Epidermal melanocyte (primary cell): ENCODE measurements around the gene MPP1.
"Not testable (repeated sequence)": the region's sequence is repeated elsewhere in the genome, so short reads cannot be mapped to it uniquely, and the experiment has no call there.

Experiments used
- DNase-seq: peaks from one replicate; pipeline ENCODE4 v3.0.0; 2011; ENCODE audit warnings: low spot score; ENCODE audit not compliant: insufficient read length

Gene MPP1

DNA sequence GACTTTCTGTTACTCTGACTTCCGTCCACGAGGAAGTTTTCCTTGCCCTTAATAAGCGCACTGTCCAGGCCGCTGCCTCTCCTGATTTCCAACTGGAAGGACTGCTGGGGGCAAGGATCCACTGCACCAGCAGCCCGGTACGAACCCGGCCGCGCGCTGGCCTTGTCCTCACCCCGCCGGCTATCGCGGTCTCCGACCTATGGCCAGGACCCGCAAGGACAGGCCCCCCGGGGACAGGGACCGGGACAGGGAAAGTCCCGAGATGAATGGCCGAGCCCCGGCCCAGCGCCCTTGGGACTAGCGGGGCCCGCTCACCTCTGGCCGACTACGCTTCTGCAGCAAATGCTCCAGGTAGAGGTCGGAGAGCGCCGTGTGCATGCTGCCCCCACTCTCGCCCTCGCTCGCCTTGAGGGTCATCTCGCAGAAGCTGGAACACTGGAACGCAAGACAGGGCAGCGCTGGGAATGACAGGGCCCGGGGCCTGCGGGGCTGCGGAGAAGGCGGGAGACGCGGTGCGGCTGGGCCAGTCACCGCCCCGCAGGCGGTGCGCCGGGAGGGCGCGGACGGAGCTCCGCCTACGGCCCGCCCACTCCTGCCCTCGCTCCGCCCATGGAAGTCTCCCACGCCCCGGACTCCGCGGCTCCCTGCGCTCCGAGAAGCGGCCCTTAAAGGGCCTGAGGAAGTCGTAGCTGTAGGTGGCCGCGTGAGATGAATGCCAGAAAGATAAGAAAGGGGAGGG lies at the start of gene MPP1:
Gene MPP1, minus strand, starts transcription at position 529 of the 739 bp plus-strand sequence. Its CDS starts 112 bp downstream, at position 417.
- peak; percentile 31 for DNase-seq

DNA sequence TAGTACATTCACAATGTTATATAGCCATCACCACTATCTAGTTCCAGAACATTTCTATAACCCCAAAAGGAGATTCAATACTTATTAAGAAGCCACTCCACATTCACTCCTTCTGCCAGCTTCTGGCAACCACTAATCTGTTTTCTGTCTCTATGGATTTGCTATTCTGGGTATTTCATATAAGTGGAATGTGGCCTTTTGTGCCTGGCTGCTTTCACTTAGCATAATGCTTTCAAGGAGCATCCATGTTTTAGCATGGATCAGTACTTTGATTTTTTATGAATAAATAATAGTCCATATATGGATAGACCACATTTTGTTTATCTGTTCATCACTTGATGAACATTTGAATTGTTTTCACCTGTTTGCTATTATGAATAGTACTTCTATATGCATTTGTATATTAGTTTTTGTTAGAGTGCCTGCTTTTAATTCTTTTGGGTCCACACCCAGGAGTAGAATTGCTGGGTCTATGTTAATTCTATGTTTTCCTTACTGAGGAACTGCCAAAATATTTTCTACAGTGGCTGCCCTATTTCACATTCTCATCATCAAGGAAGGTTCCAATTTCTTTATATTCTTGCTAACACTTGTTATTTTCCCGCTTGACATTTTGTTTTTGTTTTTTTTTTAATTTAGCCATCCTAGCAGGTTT lies 45.8 kb upstream of the MPP1 start:
- DNase-seq = no peak

DNA sequence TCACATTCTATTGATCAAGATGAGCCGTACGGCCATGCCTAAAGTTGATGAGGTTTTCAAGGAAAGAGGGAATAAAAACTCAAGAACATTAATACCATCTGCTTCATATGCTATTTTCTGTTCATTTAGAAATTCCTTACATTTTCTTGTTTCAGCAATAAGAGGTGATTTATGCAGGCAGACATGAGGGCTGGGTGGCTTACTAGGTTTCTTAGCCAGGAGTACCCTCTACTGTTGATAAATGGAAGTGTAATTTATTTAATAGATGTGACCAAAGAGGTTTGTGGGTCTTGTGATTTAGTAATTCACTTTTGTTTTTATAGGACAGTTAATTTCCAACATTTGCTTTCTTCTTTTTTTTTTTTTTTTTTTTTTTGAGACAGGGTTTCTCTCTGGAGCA lies 35.6 kb upstream of the MPP1 start:
- peak; percentile 38 for DNase-seq

DNA sequence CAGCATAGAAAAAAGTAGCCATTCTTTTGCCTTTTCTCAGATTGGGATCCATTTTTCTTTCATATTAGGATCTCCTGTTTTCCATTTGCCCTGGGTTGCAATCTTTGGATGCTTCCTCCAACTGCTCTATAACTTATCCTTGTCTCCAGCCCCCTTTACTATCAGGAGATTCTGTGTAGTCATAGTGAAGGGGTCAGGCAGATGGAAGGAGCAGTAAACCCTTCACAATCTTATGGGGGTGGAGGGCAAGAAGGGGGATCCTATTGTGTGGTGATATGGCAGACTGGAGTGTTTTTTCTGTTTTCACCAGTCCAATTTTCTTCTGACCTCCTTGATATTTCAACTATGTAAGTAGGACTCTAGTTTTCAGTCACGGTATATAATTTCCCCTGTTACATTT lies 30.9 kb upstream of the MPP1 start:
- no peak for DNase-seq

DNA sequence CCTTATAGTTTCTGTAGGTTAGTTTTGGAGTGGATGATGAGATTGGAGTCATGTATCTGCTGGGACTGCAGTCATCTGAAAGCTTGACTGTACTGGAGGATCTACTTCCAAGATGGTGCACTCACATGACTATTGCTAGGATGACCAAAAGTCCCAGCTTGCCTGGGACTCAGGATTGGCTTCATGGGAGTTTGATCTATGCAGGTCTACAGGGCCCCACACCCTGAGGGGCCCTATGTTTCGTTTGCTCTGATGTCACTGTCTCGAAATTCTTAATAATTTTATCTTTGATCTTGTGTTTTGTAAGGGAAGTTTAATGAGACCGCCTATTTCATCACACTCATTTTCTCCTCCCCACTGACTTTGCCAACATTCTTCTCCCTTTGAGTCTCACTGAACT lies 29.3 kb upstream of the MPP1 start, which contains the start of gene SMIM9:
Gene SMIM9, minus strand, starts transcription at position 101 of the 400 bp plus-strand sequence. CDS start 3,806 bp downstream, outside the sequence.
- no peak for DNase-seq

DNA sequence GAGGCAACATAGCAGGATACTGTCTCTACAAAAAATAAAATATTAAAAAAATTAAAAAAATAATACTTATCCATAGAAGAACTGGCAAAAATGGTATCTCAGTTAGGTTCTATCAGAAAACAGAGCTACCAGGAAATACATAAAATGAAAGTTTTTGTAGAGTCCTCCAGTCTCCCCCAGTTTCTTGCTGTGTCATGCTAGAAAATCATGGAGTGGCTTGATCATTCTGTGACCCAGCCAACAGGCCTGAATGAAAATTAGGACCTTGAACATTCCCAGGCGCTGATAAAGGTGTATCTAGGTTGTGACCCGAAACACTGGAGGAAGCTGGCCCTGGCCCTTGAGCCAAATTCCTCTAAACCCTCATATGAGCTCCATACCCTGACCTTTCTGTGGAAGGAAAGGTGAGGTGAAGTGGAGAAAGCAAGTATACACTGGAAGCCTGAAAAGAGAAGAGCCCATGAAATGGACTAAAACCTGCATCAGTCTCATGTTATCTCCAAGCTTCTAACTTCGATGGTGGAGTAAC lies 28.5 kb upstream of the MPP1 start:
- no peak for DNase-seq

DNA sequence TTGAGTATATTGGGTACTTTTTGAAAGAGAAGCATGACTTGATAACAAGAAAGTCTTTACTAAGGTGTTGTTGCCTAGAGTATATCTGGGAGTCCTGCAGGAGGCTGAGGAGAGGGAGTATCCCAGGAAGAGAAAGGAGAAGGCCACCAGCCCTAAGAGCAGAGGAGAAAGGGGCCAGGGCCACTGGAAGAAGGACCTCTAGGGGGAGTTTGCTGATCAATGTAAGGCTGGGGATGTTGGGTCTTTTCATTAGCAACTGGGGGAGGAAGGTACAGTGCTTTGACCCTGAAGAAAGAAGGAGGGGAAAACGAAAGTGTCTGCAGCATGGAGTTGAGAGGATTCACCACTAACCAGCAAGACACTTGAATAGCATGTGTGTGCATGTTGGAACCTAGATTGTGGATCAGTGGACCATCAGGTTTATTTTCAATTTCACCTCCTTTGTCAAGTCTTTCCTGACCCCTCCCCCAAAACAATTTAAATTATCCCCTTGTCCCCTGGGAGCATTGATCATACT lies 24.7 kb upstream of the MPP1 start:
- no peak for DNase-seq

DNA sequence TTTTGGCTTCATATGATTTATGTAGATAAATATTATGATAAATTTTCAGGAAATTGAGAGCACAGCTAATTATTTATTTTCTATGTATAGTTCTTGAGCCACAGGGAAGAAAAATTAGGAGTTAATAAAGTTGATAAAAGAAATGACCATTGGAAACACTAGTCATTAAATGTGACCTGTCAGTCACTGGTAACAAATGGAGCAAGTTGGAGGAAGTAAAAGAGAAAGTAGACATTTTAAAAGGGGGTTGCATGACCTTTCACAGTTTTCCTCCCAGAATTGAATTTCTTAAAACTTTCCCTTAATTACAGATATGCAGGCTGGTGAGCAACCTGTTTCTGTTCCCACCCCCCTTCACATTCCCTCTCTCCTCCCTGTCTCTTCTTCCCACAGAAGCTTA lies 23.8 kb upstream of the MPP1 start:
- no peak for DNase-seq

DNA sequence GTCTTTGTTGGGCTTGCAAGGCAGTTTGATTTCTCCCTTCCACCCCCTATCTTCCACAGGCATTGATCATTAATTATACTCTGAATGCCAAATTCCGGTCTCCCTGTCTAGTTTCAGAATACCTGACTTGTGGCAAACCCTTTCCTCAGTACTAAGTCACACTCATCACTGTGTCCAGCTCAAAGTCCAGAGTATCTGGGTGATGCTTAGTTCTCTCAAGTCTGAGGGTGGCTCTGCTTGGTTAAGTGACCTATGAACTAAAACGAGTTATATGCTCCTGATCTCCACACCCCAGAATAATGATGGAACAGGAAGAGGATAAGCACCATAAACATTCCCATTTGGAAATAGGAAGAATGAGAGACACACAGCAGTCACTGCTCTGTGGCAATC lies 22.7 kb upstream of the MPP1 start:
- DNase-seq = no peak

DNA sequence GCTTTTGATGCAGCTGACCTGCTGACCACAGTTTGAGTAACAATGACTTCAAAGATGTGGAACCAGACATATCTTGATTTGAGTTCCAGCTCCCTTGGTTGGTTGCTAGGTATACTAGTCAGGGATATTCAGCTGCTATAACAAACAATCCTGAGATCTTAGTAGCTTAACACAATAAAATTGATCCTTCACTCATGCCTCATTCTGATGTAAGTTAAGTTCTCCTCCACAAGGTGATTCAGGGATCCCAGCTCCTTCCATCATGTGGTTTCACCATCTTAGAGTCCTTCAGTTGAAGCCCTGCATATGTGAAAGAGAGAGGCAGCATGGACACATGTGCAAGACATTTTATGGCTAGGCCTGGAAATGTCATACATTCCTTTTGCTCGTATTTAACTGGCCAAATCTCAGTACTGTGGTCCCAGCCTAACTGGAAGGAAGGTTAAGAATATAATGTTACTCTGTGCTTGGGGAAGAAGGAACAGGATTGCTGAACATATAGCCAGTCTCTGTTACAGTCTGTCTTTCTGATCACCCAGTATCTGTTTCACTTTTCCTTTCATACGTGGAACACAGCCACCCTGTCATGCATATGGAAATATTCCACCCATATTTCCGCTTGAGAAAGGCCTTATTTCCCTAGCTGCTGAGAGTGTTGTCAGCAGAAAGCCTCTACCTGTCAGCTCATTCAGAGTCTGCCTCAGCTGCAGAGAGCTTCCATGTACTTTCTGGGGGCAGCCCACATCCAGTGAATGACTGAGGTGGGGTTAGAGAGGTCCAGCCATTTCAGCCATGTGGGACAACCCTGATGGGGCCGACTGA lies 22.1 kb upstream of the MPP1 start:
- DNase-seq = no peak

DNA sequence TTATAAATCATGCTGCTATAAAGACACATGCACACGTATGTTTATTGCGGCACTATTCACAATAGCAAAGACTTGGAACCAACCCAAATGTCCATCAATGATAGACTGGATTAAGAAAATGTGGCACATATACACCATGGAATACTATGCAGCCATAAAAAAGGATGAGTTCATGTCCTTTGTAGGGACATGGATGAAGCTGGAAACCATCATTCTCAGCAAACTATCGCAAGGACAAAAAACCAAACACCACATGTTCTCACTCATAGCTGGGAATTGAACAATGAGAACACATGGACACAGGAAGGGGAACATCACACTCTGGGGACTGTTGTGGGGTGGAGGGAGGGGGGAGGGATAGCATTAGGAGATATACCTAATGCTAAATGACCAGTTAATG lies 20.3 kb upstream of the MPP1 start:
- DNase-seq = not testable (repeated sequence)

DNA sequence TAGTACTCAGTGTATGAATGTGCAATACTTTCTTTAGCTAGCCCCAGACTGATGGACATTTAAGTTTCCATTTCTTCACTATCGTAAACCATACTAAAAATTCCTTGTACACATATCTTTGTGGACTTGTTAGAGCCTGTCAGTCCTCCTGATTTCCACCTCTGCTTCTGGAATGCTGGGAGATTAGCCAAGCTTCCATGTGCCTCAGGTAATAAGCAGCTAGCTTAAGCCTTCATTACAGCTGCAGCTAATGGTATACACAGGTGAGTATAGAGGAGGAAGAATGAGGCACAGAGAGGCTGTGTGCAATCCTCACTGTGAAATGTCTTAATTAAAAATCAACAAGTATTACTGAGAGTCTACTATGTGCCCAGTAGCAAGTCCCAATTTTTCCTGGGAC lies 19.4 kb upstream of the MPP1 start:
- DNase-seq = no peak

DNA sequence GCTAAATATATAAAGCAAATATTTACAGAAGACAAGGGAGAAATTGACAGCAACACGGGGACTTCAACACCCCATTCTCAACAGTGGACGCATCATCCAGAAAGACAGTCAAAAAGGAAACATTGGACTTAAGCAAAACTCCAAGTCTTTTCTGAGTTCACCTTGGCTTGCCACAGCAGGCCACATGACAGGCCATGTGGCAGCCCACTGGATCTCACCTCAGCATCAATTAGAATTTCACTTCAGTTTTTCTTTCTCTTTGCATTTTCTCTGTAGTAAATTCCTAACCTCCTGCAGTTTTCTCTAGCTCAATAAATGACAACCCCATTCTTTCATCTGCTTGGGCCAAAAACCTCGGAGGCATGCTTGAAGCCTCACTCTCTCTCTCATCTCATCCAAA lies 16.7 kb upstream of the MPP1 start:
- DNase-seq = no peak

DNA sequence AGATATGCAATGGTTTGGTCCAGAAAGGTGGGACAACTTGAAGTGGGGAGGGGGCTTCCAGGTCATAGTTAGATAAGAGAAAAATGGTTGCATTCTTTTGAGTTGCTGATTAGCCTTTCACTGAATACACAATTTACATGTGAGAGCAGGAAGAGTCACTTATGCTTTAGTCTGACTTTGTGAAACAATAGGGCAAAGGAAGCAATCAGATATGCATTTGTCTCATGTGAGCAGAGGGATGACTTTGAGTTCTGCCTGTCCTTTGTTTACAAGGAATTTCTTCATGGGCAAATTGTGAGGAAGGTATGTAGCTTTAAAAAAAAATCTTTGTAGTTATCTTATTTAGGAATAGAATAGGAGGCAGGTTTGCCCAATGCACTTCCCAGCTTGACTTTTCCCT lies 16.2 kb upstream of the MPP1 start:
- no peak for DNase-seq

DNA sequence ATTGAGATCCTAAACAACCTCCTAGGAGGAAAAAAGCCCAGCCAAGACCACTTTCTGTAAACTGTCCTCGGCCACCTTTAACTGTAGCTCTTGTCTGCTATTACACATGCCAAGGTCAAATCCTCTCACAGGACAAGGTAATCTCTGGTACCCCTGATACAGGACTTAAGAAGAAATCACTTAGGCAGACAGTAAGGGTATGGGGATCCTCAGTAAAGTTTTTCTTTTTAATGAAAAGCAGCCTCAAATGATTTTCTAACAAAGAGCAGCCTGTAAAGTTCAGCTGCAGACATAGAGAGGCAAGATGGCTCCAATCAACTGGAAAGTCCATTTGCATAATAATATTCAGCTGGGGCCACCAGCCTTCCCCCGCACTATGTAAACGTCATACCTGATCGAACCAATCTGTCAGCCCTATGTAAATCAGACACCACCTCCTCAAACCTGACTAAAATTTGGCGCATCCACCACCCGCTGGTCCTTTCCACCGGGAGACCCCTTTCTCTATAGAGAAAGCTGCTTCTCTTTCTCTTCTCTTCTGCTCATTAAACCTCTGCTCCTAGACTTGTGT lies 14.6 kb upstream of the MPP1 start:
- no peak for DNase-seq

DNA sequence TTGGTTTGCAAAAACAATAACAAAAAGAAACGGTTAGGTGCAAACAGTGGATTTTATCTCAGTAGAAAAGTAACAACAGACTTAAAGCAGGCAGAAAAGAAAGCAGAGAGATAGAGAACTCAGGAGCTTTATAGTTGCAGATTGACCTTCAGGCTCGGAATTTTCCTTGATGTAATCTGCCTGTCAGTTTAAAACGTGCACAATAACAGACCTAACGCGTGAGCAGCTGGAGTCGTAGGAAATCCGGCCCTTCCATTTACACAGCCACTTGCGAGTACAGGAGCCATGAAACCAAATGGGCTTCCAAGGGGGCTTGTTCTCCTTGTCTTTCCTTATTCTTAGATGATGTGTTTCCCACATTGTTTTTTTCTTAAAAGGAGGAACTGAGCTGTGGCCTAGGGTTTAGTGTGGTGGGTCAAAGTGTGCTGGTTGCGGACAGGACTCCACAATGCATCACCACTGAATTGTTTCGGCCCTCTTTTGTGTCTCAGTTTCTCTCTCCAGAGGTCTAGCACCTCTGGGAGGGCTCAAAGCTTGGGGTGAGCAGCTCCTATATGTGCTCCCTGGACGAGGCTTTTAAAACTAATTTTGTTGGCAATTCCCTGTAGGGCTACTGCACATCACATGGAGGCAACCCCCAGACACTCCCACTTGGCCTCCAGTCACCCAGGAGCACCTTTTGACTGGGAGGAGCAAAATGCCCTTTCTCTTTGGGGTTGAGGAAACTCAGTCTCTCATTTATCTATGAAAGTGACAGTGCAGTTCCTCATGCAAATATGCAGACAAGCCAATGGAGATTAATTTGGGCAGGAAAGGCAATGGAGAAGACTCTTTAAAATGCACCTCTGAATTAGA lies 13.9 kb upstream of the MPP1 start:
- no peak for DNase-seq

DNA sequence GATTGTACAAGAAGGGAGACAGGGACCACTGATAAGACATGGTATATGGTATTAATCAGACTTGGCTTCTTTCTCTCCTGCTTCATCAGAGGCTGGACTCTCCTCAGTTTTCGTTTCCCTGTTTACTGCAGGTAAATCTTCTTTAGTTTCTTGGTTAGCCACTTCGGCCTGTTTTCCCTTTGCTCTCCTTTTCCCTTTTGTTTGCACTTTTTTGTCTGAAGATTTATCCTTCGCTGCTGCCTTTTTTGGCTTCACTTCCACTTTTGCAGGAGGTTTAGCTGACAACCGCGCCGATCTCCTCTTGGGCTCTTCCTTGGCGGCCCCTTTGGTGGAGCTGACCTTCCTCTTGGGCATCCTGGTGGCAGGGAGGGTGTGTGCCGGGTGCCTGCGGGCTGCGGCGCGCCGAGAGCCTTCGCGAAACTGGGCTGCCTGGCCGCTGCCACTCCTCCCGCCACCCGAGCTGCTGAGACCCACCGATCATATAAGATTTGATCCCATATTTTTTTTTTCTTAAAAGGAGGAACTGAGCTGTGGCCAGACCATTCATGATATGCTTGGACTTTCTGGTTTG lies 11.8 kb upstream of the MPP1 start:
- not testable (repeated sequence) for DNase-seq

DNA sequence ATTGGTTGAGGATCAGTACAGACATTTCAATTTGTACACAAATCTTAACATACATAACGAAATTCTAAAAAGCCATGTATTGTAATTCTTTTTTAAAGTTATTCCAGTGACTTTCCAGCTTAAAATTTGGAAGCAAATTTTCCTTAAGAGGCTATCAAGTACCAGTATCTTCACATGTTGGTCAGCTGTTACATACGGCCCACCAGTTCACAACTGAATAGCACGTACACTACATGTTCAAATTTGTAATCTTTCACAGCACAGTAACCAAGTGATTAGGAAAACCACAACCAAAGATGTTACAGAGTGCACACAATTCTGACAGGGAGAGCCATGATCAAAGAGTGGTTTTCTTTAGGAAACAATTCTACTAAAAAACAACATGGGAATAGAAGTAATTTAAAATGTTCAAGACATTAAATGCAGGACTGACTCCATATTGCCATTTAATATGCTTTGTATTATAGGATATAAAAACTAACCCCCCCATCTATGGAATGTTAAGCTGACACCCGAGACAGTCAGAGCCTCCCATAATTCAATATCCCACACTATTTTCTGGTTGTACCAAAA lies 11.1 kb upstream of the MPP1 start:
- not testable (repeated sequence) for DNase-seq

DNA sequence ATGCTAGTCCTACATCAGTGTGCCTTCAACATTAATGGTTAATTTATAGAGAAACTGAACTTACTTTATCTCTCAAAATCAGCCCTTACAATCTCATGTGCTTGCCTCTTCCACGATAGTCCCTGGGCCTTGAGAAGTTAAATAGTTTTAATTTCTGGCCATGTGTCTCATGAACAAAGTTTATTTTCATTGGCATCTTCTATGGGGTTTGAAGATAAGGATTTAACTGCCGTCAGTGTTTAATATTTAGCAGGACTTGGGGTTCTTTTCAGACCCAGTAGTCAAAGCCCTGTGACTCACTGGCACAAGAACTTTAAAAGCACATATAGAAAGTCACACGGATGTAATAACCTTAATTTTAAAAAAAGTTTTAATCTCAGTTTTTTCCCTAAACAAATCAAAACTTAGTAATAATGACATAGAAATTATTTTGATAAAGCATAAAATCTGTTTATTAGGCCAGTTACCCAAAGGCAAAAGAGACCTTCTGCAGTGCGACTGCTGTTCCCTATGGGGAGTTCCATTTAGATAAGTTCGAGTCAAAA lies 10.1 kb upstream of the MPP1 start:
- no peak for DNase-seq
